Stimulated activated naive CD4-positive, alpha-beta T cell (primary cell): ENCODE measurements around the gene FBL.
"Not testable (repeated sequence)": the region's sequence is repeated elsewhere in the genome, so short reads cannot be mapped to it uniquely, and the experiment has no call there.

Source experiments
- DNase-seq, 6 experiments: peaks; one replicate each; lab custom pipeline; 2025; lab: John Stamatoyannopoulos, UW

FBL gene

DNA sequence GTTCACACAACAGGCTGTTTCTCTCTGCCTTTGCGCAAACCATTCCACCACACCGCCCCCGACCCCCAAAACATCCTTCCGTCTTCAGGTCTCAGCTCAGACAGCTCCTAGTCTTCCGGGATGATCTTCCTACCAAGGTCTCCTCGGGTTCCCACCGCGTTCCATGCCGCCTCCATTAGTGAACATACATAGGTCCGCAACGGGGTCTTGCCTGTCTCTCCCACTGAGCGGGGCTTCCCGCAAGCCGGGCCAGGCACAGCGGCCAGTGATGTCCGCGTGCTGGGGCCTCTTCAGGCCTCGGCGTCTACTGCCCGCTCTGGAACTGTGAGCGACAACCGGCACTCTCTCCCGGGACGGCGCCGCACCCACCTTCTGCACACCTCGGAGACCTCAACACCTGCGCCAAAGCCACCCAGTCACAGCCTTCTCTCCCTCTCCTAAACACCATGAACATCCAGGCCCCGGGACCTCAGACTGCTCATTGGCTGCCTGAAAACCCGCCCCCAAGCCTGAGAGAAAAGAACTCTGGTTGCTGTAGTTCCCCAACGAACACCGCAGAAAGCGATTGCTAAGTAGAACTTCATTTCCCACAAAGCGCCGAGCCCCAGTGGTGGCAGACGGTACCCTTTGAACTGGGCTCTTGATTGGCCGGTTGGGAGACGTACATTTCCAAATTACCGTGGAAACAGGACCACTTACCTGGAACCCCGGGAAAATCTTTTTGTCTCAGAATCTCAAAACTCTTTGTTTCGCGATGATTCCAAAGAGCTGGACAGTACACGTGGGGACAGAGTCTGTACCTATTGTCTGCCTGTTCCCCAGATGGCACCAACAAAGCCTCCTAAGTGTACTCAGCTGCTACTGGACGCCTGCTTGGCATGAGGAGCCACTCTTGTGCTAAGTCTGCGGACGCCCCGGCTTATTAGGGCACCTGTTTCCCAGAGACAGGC, 21.8 kb downstream of the FBL start:
- peak; percentile 77 to 89 (median 86) for DNase-seq

DNA sequence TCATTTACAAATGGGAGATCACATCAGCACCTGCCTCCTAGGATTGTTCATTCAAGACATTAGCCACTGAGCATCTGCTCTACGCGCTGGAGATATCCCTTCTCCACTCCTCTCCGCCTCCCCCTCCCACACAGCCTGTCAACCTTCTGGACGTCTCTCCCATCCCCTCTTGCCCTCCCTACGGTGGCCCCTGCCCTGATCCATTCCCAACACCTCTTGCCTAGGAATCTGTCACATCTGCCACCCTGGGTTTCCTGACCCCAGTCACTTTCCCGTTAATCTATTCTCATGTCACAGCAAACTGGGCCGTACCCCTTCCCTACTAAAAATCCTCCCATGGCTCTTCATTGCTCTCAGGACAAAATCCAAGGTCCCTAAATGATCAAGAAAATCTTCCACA, 22.5 kb downstream of the FBL start:
- no peak for DNase-seq

DNA sequence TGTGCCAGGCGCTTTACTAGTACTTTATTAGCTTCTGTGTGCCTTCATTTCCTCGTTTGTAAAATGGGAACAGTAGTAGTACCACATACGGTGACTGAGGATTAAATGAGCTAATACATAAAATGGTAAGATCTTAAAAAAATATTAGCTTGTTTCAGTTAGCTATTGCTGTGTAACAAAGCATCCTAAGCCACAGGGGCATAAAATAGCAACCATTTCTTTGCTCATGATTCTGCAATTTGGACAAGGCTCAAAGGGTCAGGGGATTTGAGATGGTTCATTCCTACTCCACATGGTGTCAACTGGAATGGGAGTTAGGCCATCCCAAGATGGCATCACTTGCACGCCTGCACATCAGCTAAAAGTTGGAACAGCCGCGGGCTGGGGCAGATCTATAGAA, 25.5 kb downstream of the FBL start:
- no peak for DNase-seq

DNA sequence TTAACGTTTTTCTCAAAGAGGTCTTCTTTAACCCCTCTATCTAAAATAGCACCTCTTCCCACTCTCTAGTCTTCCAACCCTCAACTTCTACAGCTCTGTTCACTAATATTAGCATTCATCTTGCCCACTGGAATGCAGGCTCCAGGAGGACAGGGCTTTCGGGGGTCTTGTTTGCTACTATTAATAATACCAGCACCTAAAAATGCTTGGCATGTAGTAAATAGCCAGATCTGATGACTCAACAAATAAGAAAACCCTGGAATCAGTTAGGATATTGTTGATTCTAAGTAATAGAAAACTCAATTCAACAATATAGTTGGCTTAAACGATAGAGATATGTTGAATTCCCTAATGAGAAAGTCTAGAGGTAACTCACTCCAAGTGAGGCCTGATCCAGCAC, 26.4 kb downstream of the FBL start:
- no peak for DNase-seq

DNA sequence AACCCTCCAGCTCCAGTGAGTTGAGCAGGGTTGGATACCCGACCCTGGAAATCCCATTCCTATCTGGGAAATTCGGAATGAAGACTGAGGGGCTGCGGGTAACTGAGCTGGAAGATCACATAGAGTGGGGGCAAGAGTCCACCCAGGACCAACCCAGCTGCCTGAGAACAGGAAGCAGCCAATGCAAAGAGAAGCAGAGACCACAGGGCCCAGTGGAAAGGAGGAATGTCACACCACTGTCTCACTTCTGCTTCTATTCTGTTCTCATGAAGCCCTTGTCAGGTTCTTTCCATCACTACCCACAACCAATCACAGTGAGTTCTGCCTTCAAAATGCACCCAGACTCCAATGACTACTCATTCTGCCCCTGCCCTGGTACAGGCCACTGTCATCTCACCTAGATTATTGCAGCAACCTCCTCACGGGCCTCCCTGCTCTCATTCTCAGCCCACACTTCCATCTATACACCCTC, 27.5 kb downstream of the FBL start:
- DNase-seq = no peak

DNA sequence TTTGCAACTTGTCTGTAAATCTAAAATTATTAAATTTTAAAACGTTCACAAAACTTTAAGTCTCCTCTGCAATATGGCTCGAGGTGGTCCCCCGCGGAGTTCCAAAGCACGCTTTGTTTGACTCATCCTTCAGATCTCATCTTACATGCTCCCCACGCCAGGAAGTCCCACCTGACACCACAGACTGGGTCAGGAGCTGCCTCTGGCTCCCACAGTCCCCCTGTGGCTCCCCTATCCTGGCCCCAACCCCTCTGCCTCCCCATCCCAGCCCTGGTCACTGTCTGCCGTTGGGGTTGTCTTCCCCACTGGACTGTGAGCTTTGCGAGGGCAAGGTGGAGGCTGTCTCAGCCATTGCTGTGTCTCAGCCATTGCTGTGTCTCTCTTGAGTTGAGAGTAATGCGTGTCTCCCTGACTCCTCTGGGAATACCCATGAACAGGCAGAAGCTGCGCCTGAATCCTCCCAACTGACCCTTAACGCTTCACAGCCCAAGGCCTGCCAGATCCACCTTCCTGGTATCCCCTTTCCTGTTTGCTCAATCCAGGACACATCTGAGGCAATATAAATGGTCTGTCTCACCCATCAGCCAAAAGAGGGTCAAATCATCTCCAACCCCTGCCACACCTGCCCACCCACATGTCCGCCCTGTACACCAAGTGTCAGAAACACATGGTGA, 28.2 kb downstream of the FBL start:
- no peak for DNase-seq

DNA sequence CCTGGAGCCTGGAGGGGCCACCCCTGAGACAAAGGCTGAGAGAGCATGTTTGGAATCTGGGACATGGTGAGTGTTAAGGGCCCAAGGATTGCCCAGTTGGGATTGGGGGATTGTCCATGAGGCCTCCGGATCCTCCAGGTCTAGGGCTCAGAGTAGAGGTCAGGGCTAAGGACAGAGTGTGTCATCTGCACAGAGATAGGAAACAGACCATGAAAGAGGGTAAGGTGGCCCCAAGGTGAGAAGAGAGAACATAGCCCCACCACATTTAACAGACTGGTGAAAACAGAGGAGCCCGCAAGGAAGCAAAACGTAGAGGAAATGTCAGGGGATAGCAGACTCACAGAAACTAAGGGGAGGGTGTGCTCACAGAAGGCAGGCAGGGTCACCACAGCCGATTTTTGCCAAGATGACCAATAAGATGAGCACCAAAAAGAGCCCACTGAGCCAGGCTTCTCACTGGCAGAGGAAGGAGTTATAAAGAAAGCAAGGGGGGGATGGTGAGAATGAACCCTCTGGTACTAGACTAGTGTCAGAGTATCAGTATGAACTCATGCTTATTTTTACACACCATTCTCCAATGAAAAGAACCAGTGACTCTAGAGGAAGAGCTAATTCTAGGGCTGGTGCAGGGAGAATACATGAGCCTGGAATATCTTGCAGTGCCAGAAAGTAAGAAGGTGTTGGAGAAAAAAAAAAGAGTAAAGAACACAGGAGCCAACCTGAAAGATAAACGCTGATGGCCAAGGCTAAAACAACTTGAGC, 29.7 kb downstream of the FBL start:
- no peak for DNase-seq

DNA sequence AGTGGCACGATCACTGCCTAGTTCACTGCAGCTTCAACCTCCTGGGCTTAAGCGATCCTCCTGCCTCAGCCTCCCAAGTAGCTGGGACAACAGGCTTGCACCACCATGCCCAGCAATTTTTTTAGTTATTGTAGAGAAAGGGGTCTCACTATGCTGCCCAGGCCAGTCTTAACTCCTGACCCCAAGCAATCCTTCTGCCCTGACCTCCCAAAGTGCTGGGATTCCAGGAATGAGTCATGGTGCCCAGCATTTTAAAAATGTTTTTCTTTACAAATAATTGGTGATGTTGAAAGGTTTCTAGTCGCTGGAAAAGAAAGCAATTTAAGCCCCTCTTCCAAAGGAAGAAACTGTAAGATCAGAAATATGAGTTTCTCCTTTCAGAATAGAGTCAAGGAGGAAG, 31.6 kb downstream of the FBL start:
- no peak for DNase-seq

DNA sequence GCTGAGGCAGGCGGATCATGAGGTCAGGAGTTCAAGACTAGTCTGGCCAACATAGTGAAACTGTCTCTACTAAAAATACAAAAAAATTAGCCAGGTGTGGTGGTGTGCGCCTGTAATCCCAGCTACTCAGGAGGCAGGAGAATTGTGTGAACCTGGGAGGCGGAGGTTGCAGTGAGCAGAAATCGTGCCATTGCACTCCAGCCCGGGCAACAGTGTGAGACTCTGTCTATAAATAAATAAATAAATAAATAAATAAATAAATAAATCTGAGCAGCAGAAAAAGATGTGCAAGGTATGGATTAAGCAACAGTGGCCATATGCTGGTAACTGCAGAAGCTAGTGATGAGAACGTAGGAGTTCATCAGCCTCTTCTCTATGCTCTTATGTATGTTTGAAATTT, 32.1 kb downstream of the FBL start:
- not testable (repeated sequence) for DNase-seq

DNA sequence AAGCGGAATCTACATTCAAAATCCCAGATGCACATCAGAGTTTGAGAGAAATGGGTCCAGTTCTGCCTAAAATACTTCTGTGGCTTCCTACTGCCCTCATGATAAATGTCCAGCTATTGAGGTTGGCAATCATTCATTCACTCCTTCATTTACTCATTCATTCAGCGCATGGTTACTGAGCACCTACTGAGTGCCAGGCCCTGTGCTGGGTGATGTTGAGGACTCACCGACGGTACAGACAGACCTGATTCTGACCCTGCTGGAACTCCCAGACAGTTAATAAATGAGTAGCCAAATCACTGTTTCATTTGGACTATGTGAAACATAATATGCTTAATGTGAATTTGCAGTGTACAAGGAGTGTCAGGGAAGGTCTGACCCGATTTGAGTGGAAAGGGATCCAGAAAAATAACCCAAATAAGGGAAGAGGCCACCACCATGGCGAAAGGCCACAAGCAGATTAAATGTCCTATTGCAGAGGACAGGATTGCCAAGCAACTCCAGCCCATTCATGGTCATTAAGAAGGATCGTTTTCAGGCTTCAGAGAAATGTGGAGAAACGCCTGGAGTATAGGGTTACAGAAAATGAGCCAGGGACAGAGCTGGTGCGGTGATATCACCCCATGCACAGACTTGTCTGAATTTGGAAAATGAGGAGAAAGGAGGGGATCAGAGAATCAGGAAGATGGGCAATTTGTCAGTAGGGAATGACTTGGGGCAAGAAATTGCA, 32.8 kb downstream of the FBL start:
- no peak for DNase-seq

DNA sequence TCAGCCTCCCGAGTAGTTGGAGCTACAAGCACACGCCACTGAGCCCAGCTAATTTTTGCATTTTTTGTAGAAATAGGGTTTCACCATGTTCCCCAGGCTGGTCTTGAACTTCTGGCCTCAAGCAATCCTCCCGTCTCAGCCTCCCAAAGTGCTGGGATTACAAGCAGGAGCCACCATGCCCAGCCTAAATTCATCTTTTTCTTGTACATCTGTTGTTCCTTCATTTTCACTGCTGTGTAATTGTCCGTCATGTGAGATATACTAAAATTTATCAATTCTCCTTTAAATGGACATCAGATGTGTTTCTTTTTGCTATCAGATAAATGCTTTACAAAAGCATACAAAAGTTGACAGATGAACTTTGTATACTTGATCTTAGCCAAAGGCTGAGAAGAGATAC, 35.1 kb downstream of the FBL start:
- no peak for DNase-seq

DNA sequence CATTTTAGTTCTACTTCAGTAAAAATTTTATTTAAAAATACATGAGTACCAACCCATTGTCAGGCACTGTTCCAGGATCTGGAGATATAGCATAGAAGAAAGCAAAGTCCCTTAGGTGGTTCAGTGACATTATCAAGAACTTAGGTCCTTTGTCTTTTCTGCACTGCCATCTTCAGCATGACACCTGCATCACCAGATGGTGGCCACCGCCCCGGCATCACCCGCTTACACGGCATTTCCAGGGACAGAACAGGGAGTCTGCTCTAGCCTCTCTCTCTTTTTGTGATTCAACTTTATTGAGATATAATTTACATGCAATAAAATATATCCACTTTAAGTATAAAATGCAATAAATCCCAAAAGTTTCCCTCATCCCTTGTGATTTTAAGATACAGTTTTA, 35.8 kb downstream of the FBL start:
- no peak for DNase-seq

DNA sequence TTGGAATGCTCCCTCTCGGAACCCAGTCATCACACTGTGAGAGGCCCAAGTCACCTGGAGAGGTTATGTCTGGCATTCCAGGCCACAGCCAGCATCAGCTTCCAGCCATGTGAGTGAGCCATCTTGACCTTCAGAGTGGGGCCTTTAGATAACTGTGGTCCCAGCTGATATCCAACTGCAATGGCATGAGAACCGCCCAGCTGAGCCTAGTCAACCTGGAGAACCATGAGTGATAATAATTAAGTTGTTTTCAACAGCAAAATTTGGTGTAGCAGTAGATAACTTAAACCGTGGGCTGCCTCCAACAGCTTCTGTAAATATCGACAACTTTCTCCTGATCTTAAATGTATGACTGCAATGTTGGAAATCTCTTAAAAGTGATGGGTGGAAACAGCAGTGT, 36.8 kb downstream of the FBL start:
- DNase-seq = no peak

DNA sequence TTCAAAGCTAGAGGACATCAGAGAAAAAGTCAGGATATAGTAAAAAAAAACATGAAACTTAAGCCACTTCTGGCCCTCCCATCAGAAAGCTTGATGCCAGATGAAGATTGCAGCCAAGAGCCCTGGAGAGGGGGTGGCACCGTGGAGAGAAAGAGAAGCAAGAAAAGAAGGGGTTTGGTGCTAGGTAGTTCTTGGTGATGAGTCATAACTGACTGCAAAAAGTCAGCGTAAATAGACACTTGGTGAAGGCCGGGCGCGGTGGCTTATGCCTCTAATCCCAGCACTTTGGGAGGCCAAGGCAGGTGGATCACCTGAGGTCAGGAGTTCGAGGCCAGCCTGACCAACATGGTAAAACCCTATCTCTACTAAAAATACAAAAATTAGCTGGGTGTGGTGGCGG, 37.5 kb downstream of the FBL start:
- not testable (repeated sequence) for DNase-seq

DNA sequence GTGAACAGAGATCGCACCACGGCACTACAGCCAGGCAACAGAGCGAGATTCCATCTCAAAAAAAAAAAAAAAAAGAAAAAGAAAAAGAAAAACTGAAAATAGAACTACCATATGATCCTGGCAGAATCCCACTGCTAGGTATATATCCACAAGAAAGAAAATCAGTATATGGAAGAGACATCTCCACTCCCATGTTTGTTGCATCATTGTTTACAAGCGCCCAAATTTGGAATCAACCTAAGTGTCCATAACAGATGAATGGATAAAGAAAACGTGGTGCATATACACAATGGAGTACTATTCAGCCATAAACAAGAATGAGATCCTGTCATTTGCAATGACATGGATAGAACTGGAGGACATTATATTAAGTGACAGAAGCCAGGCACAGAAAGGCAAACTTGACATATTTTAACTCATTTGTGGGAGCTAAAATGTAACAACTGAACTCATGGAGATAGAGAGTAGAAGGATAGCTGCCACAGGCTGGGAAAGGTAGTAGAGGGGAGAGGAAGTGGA, 38.3 kb downstream of the FBL start:
- no peak for DNase-seq

DNA sequence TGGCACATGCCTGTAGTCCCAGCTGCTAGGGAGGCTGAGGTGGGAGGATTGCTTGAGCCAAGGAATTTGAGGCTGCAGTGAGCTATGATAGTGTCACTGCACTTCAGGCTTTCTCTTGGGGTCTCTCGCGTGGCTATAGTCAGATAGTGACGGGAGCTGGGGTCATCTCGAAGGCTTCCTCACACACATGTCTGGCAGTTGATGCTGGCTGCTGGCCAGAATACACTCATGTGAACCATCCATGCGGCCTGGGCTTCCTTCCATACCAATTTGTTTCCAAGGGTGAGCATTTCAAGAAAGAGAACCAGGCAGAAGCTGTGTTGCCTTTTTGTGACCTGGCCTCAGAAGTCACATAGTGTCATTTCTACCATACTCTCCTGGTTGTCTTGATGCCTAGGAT, 41.1 kb downstream of the FBL start:
- no peak for DNase-seq

DNA sequence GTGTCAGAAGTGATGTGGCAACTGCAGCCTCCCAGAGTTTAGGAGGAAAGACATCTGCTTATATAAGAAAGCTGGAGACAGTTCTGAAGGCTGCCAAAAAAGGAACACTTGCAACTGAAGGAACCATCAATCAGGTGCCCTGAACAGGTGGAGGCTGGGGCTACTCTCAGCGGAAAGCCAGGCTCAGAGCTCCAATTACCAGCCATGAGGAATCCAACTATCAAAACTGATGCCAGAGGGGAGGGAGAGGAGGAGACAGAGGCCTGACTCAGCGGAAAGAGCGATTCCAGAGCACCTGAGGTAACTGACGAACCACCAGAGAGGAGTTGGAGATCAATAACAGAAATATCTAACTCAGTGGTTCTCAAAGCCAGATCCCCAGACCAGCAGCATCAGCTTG, 43.2 kb downstream of the FBL start:
- no peak for DNase-seq

DNA sequence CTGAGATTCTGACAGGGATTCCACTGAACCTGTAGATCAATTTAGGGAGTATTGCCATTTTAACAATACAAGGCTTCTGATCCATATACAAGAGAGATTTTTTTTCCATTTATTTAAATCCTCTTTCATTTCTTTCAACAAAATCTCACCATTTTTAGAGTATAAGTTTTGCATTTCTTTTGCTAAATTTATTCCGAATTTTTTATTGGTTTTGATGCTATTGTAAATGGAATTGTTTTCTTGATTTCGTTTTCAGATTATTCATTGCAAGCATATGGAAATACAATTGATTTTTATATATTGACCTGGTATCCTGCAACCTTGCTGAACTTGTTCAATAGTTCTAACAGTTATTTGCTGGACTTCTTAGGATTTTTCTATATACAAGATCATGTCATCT, 49.1 kb downstream of the FBL start:
- no peak for DNase-seq

DNA sequence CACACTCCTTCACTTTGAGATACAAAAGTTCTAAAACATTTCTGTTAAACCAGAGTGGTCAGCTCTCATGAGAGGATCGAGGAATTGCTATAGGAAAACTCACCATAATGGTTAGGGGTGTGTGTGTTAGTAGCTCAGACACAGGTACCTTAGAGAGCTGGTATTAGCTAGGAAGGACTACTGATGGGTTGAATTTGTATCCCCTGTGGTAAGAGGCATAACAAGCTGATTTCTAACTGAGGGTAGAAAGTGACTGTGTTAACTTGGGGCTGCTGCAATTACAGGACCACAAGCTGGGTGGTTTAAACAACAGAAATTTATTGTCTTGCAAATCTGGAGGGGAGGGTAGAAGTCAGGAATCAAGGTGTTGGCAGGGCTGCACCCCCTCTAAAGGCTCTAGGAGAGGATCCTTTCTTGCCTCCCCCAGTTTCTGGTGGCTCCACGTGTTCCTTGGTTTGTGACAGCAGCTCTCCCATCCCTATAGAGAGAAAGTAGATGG, 50.1 kb downstream of the FBL start:
- DNase-seq = no peak

DNA sequence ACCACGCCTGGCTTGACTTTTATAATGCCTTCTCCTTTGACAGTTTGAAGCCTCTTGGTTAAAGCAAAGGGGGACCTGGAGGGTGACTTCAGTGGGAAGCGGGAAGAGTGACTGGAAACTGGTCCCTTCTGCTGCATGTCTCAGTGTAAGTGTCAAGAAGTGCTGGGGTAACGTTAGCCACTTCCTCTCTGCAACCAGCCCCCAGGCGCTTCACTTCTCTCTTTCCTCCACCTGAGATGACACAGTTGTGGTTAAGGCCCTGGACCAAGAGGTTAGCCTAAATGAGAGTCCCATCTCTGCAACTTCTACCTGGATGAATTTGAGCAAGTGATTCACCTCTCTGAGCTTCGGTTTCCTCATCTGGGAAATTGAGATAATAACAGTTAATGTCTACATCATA, 51.2 kb downstream of the FBL start:
- no peak for DNase-seq

DNA sequence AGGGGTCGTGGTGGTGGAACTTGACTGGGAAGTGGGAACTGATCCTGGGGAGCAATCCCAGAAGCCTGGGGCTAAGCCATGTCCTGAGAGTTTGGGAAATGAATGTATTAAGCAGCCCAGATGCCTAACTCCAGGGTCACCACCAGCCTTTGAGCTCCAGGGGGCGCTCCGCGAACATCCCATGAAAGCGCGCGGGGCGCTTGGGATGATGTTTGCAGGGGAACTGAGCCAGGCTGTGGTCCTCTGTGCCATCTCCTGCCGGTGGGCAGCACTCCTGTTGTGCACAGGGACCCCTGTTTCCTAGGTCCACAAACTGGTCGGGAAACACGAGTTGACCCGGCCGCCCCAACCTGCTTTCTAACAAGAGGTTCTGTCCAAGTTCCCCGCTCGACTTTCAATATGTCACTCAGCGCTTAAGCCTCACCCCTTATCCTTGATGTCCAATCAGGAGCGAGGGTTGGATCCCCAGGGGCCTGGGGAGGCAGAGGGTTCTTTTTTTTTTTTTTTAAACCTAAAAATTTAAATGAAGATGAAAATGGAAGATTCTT, 53.1 kb downstream of the FBL start:
- DNase-seq = peak; percentile 48 to 88 (median 70)
